ENCODE measurements around the gene OR2Z1. TPM values are rescaled to one million over a fixed set of nuclear protein-coding genes. Genes with fewer than 3 reads are reported as not detected.

OR2Z1 gene, protein sequence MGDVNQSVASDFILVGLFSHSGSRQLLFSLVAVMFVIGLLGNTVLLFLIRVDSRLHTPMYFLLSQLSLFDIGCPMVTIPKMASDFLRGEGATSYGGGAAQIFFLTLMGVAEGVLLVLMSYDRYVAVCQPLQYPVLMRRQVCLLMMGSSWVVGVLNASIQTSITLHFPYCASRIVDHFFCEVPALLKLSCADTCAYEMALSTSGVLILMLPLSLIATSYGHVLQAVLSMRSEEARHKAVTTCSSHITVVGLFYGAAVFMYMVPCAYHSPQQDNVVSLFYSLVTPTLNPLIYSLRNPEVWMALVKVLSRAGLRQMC
- not detected for total RNA-seq
- long read RNA-seq, result 0 reads

DNA sequence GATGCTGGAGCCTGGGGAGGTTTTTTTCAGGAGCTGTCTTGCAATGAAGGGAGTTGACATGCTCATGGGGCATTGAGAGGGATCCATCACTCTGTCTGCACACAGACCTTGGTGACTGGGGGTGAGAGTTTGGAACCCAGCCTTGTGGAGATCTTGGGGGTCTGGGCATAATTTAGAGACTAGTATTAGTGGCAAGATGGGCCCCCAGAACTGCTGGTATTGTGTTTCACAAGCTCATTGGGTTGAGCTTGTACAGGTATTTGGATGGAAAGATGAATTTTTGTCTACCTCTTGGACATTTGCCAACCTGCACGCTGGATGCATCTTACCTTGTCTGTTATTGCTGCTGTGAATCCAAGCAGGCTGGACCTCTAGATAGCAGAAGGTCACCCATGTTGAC is at the start of gene OR2Z1:
TSS of gene OR2Z1 (plus strand) at position 301 of the 400 bp plus-strand sequence. CDS start 9,395 bp downstream, outside the sequence.
- no peak for ATAC-seq (ENCODE audit: poor library complexity)
- intact Hi-C loops (cut with DNase I), result no loop called here

DNA sequence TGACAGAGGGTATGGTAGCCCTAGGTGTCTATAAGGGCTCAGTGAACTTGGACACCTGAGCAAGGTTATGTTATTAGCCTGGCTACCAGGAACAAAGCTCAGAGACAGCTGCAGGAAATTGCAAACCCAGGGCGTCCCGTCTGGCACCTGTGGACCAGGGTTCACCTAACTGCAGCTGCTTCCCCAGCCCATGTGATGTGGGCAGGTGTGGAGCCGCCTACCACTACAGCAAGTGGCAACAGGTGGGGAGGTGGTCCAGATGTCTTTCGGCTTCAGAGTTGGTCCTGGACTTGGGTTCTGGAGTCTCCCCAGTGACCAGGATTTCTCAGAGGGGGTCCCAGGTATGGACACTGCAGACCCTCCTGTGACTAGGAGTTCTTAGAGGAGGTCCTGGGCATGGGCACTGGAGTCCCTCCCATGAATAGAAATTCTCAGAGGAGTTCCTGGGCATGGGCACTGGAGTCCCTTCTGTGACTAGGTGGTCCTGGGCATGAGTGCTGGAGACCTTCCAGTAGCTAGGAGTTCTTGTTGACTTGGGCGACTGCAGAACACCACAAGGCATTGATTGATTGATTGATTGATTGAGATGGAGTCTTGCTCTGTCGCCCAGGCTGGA is 48.0 kb upstream of the OR2Z1 start:
- intact Hi-C loops (cut with DNase I), result no loop called here
- DNase-seq, result no peak
- ATAC-seq (ENCODE audit: poor library complexity), result no peak

More for the DNA sequence above, at the start of gene OR2Z1:
- no peak for DNase-seq

DNA sequence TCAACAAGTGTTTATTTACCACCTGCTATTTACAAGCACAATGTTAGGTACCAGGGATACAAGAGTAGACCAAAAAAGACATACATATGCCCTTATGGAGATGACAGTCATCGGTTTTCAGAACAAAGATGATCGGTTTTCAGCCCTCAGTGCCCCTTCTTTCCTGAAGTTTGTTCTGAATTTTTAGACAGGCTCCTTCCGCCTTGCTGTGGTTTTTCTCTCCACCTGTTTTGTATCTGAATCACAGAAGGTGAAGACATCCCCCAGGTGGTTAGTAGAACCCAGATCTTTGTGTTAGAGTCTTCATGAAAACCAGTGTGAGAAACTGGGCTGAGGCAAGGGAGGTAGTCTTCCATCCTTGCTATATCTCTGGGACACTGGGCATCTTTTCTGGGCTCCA is 46.4 kb upstream of the OR2Z1 start:
- intact Hi-C loops (cut with DNase I), result no loop called here
- DNase-seq (no peak), ATAC-seq (ENCODE audit: poor library complexity) (no peak)

DNA sequence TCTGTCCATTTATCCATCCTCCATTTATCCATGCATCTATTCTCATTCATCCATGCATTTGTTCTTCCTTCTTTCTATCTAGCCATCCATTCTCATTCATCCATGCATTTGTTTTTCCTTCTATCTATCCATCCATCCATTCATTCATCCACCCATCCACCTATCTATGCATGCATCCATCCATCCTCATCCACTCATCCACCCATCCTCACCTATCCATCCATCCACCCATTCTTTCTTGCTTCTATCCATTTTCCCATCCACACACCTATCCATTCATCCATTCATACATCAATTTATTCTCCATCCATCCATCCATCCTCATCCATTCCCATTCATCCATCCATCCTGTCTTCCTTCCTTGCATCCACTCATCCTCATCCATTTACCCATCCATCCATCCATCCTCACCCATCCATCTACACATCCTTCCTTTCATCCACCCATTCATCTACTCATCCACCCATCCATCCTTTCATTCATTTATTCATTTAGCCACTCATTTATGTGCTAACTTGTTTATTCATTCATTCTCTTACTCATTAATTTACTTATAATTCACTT is 43.1 kb upstream of the OR2Z1 start:
- DNase-seq (no peak), ATAC-seq (ENCODE audit: poor library complexity) (no peak)
- intact Hi-C loops (cut with DNase I), result no loop called here

DNA sequence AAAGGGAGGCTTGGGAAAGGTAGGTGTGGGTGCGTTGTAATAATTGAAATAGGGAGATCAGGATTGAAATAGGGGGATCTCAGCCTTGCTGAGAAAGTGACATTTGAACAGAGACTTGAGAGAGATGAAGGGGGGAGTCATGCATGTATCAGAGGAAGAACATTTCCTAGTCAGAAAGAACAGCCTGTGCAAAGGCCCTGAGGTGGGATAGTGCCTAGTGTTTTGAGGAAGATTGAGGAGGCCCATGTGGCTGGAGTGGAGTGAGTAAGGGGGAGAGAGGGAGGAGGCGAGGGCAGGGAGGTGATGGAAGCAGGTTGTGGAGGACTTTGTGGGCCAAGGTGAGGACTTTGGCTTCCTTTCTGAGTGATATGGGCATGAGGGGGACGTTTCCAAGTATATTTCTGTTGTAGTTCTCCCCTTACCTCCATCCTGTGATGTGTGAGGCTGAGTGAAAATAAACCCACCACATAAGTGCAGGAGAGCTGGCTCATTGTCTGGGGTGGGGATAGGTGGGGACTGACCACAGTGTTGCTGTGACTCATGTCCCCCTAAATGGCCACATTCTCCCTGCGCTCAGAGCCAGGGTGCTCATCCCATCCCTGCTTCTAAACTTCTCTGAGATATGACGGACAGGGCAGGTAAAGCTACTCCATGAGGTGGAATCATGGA is 40.6 kb upstream of the OR2Z1 start:
- intact Hi-C loops (cut with DNase I), result no loop called here
- DNase-seq (no peak), ATAC-seq (ENCODE audit: poor library complexity) (no peak)

DNA sequence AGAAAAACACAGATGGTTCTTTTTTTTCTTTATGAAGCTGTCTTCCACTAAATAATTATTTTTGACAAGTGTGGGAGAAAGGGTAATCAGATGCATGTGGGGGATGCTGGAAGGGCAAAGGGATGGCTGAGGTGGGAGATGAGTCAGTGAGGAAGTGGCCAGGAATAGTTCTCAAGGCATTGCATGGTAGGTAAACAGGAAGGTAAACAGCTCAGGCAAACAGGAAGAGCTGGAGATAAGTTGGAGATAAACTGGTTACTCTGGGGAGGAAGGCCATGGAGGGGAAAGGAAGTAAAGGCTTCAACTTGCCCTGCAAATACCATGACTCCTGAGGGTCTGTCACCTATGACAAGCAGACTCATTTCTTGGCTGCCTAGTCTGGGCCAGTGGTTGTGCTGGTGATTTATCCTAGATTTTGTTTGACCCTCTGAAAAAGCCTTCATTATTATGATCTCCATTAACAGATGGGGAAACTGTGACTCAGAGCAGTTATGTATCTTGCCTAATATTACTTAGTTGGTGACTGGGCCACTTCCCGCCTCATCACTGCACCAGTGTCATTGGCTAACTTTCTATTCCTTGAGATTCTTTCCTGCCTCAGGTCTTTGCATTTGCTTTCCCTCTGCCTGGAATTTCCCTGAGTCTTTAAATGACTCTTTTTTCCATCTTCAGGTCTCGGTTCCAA is 39.9 kb upstream of the OR2Z1 start:
- DNase-seq (no peak), ATAC-seq (ENCODE audit: poor library complexity) (no peak)
- intact Hi-C loops (cut with DNase I), result no loop called here

DNA sequence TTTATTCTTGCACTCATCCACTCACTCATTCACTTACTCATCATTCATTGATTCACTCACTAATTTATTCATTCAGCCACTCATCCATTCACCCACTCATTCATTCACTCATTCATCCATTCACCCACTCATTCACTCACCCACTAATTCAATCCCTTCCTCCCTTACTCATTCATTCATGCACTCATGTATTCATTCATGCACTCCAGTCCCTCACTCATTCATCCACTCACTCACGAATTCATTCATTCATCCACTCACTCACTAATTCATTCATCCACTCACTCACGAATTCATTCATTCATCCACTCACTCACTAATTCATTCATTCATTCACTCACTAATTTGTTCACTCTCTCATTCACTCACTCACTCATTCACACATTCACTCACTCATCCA is 39.0 kb upstream of the OR2Z1 start:
- intact Hi-C loops (cut with DNase I), result no loop called here
- ATAC-seq (ENCODE audit: poor library complexity) (no peak), DNase-seq (no peak)

DNA sequence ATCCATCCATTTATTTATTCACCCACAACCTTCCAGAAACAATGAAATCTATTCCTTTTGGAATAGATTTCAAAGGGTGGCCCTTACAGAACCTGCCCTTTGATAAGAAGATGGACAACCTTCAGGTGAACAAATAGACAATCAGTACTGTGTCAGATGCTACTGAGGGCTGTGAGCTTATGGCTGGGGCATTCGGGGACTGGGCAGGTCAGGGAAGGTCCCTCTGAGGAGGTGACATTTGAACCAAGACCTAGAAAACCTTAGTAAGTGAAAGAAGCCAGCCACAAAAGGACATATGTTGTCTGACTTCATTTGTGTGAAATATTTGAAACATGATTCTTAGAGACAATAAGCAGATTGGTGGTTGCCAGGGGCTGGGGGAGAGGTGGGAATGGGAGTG is 38.5 kb upstream of the OR2Z1 start:
- DNase-seq (no peak), ATAC-seq (ENCODE audit: poor library complexity) (no peak)
- intact Hi-C loops (cut with DNase I), result no loop called here

DNA sequence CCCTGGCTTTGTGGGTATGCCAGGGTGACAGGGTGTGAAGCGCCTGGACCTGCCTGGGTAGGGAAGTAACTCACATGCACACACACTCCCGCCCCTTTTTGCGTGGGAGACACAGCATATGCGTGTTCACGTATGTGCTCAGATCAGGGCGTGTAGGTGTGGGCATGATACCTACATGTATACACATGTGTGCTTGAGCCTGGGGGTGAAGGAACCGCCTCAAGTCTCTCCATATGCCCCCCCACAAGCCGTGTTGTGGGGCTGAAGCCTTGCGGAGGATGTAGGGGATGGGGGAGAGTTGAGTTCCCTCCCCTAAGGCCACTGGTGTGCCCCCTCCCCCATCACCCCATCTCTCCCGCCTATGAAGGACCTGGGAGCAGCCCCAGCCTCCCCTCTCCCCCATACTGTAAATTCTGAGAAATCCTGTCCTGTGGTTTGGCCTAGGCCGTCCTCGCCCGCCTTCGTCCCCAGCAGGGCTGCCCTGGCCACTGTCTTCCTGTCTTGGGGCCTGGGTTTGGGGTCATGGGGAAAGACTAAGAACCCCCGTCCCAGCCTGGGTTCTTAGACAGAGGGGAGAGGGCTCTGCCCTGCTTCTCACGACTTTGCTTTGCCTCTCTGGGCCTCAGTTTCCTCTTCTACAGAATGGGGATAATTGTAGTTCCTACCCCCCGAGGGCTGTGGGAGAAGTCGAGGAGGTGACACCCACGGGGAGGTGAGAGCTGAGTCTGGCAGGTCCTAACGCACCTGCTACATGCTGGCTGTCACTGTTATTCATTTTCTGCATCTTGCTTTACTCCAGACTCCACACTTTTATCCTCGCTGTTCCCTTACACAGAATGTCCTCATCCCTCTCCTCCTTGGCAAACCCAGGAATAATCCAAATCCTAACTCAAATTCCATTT is 37.2 kb upstream of the OR2Z1 start:
- DNase-seq, result no peak
- intact Hi-C loops (cut with DNase I), result no loop called here
- ATAC-seq (ENCODE audit: poor library complexity), result no peak

DNA sequence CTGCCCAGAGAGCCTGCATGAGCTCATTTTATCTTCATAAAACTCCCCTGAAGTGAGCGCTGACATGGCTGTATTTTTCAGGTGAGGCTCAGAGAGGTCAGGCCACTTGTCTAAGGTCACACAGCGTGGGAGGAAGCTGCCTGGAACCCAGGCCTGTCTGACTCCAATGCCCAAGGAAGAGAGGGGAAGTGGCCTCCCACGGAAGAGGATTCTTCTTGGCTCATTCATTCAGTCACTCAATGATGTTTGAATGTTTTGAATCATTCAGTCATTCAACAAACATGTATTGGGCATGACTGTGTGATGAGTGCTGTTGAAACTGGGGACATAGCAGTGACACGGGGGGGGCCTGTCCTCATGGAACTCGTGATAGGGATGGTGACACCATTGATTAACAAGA is 34.9 kb upstream of the OR2Z1 start:
- DNase-seq (no peak), ATAC-seq (ENCODE audit: poor library complexity) (no peak)
- intact Hi-C loops (cut with DNase I), result no loop called here

DNA sequence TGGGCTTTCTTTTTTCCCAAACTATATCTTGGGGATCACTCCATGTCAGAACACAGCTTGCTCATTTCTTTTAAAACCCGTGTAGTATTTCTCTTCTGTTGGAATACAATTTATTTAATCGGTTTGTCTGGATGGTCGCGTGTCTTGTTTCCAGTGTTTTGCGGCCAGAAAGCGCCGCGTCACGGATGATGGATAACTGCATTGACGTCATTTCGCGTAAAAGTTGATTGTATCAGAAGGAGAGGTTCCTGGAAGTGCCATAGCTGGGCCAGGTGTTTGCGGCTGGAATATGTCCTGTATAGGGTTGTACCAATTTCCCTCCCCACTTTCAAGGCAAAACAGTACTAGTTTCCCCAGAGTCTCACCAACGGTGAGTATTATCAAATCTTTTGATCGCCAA is 32.5 kb upstream of the OR2Z1 start:
- ATAC-seq (ENCODE audit: poor library complexity) (no peak), DNase-seq (no peak)
- intact Hi-C loops (cut with DNase I), result no loop called here

DNA sequence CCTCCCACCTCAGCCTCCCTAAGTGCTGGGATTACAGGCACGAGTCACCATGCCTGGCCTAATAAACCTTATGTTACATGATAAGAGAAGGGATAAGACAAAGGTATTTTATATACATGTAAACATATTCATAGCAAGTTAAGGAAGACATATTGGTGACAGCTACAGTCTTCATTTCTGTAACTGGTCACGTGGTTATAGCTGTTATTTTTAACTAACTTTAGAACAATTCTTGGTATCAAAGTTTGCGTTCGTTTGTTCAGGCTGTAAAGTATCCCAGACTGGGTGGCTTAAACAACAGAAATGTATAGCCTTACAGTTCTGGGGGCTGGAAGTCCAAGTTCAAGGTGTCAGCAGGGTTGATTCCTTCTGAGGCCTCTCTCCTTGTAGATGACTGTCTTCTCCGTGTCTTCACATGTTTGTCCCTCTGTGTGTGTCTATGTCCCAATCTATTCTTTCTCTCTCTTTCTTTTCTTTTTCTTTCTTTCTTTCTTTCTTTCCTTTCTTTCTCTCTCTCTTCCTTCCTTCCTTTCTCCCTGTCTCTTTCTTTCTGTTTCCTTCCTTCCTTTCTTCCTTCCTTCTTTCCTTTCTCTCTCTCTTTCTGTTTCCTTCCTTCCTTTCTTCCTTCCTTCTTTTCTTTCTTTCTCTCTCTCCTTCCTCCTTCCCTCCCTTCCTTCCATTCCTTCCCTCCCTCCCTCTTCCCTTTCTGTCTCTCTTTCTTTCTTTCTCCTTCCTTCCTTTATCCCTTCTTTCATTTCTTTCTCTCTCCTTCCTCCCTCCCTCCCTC is 30.5 kb upstream of the OR2Z1 start:
- intact Hi-C loops (cut with DNase I), result no loop called here
- DNase-seq, result no peak

DNA sequence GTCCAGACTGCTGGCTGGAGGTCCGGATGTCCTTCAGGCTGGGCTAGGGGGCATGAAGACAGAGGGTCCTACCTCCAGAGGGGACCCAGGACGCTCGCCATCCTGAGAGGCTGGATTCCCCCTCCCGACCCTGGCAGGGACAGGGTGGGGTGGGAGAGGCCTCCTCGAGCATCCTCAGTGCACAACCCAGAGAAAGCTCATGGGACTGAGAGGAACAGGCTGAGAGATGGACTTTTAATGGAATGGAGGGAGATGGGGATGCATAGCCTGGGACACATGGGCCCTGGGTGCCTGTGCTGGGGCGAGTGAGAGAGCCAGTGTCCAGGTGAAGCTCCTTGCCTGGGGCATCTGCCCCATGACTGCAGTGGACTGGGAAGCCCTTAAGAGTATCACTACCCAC is 25.9 kb upstream of the OR2Z1 start:
- intact Hi-C loops (cut with DNase I), result no loop called here
- DNase-seq (no peak), ATAC-seq (ENCODE audit: poor library complexity) (no peak)

More for the DNA sequence above, 30.5 kb upstream of the OR2Z1 start:
- ATAC-seq (ENCODE audit: poor library complexity), result no peak

DNA sequence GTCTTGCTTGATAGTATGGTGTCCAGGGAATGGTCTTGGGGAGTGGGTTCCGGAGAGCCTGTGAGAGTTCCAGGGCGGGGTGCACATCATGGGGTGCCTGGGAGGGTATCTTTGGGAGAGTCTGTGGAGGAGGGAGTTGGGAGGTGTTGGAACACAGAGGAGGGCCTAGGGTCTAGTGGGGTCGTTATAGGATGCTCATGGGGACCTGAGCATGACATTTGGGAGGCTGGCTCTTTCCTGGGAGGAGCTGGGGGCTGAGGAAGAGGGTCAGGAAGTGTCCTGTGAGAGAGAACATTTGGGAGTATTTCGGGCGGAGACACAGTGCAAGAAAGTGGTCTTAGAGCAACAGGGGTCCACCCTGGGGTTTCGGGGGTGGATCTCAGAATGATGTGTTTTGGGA is 25.5 kb upstream of the OR2Z1 start:
- intact Hi-C loops (cut with DNase I), result no loop called here
- ATAC-seq (ENCODE audit: poor library complexity) (no peak), DNase-seq (no peak)

DNA sequence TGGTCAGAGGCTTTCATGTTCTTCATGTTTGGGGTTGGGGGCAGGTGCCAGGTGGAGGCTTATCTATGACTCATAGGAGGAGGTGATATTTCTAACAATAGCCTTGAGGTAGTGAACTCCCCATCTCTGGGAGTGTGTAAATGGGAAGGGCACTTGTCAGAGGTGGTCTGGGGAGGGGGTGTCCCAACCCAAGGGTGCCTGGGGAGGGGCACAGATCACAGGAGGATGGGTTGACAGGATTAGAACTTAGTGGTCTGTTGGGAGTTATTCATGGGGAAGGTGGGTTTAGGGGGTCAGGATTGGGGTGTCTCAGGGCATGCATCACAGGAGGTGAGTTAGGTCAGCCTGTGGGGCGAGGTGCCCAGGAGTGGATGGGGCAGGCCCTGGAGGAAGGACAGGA is 24.4 kb upstream of the OR2Z1 start:
- intact Hi-C loops (cut with DNase I), result no loop called here
- DNase-seq, result no peak
- no peak for ATAC-seq (ENCODE audit: poor library complexity)

DNA sequence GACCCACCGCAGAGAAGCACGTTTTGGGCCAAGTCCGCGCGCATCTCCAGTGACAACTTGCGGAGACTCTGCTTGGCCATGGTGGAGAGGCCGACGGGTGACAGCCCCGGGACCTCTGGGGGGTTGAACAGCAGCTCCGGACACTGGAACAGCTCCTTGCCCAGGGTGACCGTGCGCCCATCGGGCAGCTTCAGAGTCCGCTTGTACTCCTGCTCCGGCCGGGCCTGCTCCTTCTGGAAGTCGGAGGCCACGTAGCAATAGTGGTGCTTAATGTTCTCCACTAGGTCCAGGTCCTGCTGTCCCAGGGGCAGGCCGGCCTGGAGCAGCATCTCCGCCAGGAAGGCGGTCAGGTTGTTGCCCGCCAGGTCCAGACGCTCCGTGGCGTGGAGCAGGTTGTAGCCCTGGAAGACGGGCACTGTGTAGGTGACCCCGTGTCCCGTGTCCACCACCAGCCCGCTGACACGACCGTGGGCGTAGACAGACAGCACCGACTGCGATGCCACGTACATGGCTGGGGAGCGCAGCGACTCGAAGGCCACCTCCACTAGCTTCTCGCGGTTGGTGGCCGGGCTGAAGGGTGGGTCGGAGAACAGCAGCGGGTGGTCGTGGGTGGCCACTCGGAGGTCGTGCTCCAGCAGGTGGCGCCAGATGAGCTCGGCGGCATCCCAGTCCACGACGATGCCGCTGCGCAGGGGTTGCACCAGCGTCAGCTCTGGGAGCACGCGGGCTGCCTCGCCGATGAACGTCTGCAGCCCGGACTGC is 23.6 kb upstream of the OR2Z1 start:
- no peak for DNase-seq
- ATAC-seq (ENCODE audit: poor library complexity), result no peak
- intact Hi-C loops (cut with DNase I), result no loop called here

All from Right ventricle myocardium superior (tissue), 1 donor.